HEK293T (cell line): ENCODE data around the gene CPT1A.

Experiments
- CTCF ChIA-PET: fragments of 350-600 bp; formaldehyde crosslinking; extraction: SDS; loops from one replicate; lab custom pipeline; 2021; ENCODE audit warnings: antibody characterized with exemption, inconsistent platforms; lab: Yijun Ruan, JAX
- POLR2A ChIA-PET: fragments of 350-600 bp; formaldehyde crosslinking; extraction: SDS; loops from one replicate; lab custom pipeline; 2020; ENCODE audit warnings: antibody characterized with exemption, inconsistent platforms; lab: Yijun Ruan, JAX
- DNase-seq: peaks from one replicate; pipeline ENCODE4 v3.0.0; 2012; ENCODE audit warnings: mixed read lengths; ENCODE audit errors: extremely low spot score
- ARNT ChIP-seq: fragments of 450-650 bp; IDR thresholded peaks from 2 replicates; pipeline ENCODE4 v1.6.1; 2017; ENCODE audit warnings: mild to moderate bottlenecking
- BHLHE40 ChIP-seq: fragments of 450-650 bp; IDR thresholded peaks from 2 replicates; pipeline ENCODE4 v1.6.1; 2016; ENCODE audit warnings: mild to moderate bottlenecking, moderate library complexity, borderline replicate concordance
- CTBP1 ChIP-seq: fragments of 450-650 bp; IDR thresholded peaks from 2 replicates; pipeline ENCODE4 v1.6.1; 2016; ENCODE audit warnings: borderline replicate concordance
- ELF4 ChIP-seq: fragments of 450-650 bp; IDR thresholded peaks from 2 replicates; pipeline ENCODE4 v1.6.1; 2017; ENCODE audit warnings: antibody characterized with exemption
- FOXA1 ChIP-seq: fragments of 450-650 bp; IDR thresholded peaks from 2 replicates; pipeline ENCODE4 v1.6.1; 2016; ENCODE audit warnings: mild to moderate bottlenecking
- FOXK2 ChIP-seq: fragments of 450-650 bp; IDR thresholded peaks from 2 replicates; pipeline ENCODE4 v1.6.1; 2016; ENCODE audit warnings: mild to moderate bottlenecking
- FOXM1 ChIP-seq: fragments of 450-650 bp; IDR thresholded peaks from 2 replicates; pipeline ENCODE4 v1.6.1; 2017; ENCODE audit warnings: mild to moderate bottlenecking, borderline replicate concordance
- HDGF ChIP-seq: fragments of 450-650 bp; IDR thresholded peaks from 2 replicates; pipeline ENCODE4 v1.6.1; 2017; ENCODE audit warnings: antibody characterized with exemption, borderline replicate concordance
- L3MBTL2 ChIP-seq: fragments of 450-650 bp; conservative IDR thresholded peaks from 2 replicates; pipeline ENCODE4 v1.6.1; 2016; ENCODE audit warnings: mild to moderate bottlenecking
- LEF1 ChIP-seq: fragments of 450-650 bp; IDR thresholded peaks from 2 replicates; pipeline ENCODE4 v1.6.1; 2017; ENCODE audit warnings: mild to moderate bottlenecking, borderline replicate concordance
- NFRKB ChIP-seq: fragments of 450-650 bp; IDR thresholded peaks from 2 replicates; pipeline ENCODE4 v1.6.1; 2016; ENCODE audit warnings: mild to moderate bottlenecking, moderate library complexity
- SP1 ChIP-seq: fragments of 450-650 bp; IDR thresholded peaks from 2 replicates; pipeline ENCODE4 v1.6.1; 2017
- SUZ12 ChIP-seq: fragments of 450-650 bp; IDR thresholded peaks from 2 replicates; pipeline ENCODE4 v1.6.1; 2016; ENCODE audit warnings: mild to moderate bottlenecking
- TARDBP ChIP-seq: fragments of 450-650 bp; IDR thresholded peaks from 2 replicates; pipeline ENCODE4 v1.6.1; 2016
- ZNF384 ChIP-seq: fragments of 450-650 bp; IDR thresholded peaks from 2 replicates; pipeline ENCODE4 v1.6.1; 2016
- TF ChIP-seq, protein P1 (sequence below): fragments of 450-650 bp; IDR thresholded peaks from 2 replicates; pipeline ENCODE4 v1.6.1; 2016

CPT1A gene

GRCh38 chr11:68792400-68792966 lies 49.2 kb downstream of the CPT1A start:
- CTCF ChIA-PET = no interaction called here
- POLR2A ChIA-PET = no interaction called here

DNA sequence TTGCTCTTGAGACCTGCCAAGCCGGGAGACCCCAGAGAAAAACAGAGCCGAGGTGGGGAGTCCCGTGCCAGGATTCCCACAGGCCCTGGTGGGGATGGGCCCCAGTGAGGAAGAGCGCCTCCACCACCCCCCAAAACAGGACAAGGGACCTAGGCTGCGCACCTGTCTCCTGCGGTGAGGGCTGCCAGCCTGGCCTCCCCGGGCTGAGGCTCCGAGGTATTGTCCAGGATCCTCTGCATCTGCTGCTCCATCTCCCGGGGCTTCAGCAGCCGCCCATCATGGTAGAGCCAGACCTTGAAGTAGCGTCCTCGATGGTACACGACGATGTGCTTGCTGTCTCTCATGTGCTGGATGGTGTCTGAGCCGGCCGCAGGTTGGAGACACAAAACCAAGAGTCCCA lies 57.1 kb downstream of the CPT1A start:
- DNase-seq = no peak
- POLR2A ChIA-PET = no interaction called here
- CTCF ChIA-PET = no interaction called here
- no peak for TF ChIP-seq ZNF384
- no peak for TF ChIP-seq CTBP1
- no peak for TF ChIP-seq ARNT
- TF ChIP-seq TARDBP = no peak
- TF ChIP-seq LEF1 = no peak
- TF ChIP-seq SP1 = no peak
- TF ChIP-seq ELF4 = no peak
- TF ChIP-seq FOXM1 = no peak
- TF ChIP-seq BHLHE40 = no peak
- TF ChIP-seq FOXK2 = no peak

More at GRCh38 chr11:68792400-68792966, 49.2 kb downstream of the CPT1A start:
- no peak for TF ChIP-seq BHLHE40
- no peak for TF ChIP-seq TARDBP
- no peak for TF ChIP-seq FOXM1
- TF ChIP-seq SP1 = no peak
- TF ChIP-seq CTBP1 = no peak
- TF ChIP-seq ARNT = no peak
- TF ChIP-seq L3MBTL2 = no peak
- no peak for TF ChIP-seq HDGF
- no peak for TF ChIP-seq SUZ12
- no peak for TF ChIP-seq FOXK2
- TF ChIP-seq, protein P1, sequence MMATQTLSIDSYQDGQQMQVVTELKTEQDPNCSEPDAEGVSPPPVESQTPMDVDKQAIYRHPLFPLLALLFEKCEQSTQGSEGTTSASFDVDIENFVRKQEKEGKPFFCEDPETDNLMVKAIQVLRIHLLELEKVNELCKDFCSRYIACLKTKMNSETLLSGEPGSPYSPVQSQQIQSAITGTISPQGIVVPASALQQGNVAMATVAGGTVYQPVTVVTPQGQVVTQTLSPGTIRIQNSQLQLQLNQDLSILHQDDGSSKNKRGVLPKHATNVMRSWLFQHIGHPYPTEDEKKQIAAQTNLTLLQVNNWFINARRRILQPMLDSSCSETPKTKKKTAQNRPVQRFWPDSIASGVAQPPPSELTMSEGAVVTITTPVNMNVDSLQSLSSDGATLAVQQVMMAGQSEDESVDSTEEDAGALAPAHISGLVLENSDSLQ = no peak
- no peak for TF ChIP-seq ZNF384
- TF ChIP-seq ELF4 = no peak
- TF ChIP-seq LEF1 = no peak
- no peak for TF ChIP-seq NFRKB
- no peak for DNase-seq

GRCh38 chr11:68783216-68783821 lies 58.4 kb downstream of the CPT1A start:
- CTCF ChIA-PET = no interaction called here
- POLR2A ChIA-PET = no interaction called here
- TF ChIP-seq SP1 = no peak
- TF ChIP-seq HDGF = no peak
- no peak for TF ChIP-seq ARNT
- no peak for TF ChIP-seq L3MBTL2
- TF ChIP-seq CTBP1 = no peak
- TF ChIP-seq FOXA1 = no peak
- no peak for TF ChIP-seq ZNF384
- TF ChIP-seq ELF4 = no peak
- no peak for DNase-seq

GRCh38 chr11:68782711-68783110 lies 59.0 kb downstream of the CPT1A start:
- TF ChIP-seq TARDBP (no peak), L3MBTL2 (no peak), ARNT (no peak), HDGF (no peak)
- TF ChIP-seq, protein P1 = no peak
- DNase-seq = no peak
- CTCF ChIA-PET = no interaction called here
- POLR2A ChIA-PET = no interaction called here

DNA sequence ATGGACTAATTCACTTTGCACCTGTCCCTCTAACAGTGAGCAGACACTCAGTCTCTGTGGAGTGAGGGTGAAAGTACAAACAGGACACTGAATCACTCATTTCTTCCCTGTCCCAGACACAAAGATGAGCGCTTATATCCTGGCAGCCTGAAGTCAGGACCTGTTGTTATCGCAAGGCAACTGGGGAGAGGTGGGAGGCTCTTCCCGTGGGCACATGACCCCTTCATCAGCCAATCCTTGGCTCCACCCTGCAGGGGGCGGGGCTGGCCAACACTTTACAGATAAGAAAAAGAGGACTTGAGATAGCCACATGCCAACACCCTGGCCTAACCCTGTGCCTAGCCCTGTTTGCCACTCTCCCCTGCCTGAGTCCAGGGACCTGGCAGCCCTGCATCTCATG lies 60.9 kb downstream of the CPT1A start:
- POLR2A ChIA-PET = no interaction called here
- DNase-seq = peak; percentile 34
- TF ChIP-seq FOXK2 (no peak), ARNT (no peak), ELF4 (no peak), TARDBP (no peak)

DNA sequence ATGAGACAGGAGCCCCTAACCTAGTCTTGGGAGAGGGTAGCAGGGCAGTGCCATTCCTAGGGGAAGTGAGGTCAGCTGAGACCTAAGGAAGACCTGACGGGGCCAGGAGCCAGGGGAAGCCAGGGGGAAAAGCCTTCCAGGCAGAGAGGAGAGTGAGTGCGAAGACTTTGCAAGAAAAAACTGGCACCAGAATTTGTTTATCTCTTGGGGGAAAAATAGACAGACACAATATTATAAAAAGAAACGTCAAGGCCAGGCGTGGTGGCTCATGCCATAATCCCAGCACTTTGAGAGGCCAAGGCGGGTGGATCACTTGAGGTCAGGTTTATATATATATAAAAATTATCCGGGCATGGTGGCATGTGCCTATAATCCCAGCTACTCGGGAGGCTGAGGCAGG lies 63.5 kb downstream of the CPT1A start:
- POLR2A ChIA-PET = no interaction called here
- DNase-seq = no peak
- TF ChIP-seq L3MBTL2 (no peak), LEF1 (no peak), FOXK2 (no peak)
- CTCF ChIA-PET = no interaction called here

More for the DNA sequence above, 60.9 kb downstream of the CPT1A start:
- CTCF ChIA-PET = no interaction called here

DNA sequence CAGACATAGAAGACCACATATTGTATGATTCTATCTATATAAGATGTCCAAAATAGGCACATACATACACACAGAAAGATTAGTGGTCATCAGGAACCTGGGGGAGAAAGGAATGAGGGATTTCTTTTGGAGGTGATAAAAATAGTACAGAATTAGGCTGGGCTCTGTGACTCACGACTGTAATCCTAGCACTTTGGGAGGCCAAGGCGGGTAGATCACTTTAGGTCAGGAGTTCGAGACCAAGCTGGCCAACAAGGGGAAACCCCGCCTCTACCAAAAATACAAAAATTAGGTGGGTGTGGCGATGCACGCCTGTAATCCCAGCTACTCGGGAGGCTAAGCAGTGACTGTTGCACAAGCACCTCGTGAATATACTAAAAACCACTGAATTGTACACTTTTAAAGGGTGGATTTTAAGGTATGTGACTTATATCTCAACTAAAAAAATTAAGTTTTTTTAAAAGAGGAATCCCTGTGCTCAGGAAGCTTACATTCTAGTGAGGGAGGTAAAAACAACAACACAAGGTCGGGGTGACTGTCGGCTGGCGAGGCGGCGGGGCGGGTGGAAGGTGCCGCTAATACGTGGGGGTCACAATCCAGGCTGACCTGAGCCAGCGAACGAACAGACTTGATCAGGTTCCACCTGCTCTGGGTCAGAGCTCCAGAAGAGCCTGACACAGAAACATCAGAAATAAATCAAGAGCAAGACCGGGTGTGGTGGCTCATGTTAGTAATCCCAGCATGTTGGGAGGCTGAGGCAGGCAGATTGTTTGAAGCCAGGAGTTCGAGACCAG lies 65.1 kb downstream of the CPT1A start:
- no peak for TF ChIP-seq FOXK2
- no peak for DNase-seq
- CTCF ChIA-PET = no interaction called here
- POLR2A ChIA-PET = no interaction called here
